ENCODE data around the gene SLC5A10.

- TF ChIP-seq EZH2 (IDR thresholded peaks at IDR 0.05; ENCODE audit: low read depth) (no peak), CTCF (conservative IDR thresholded peaks at IDR 0.05) (no peak)
Observed at GRCh38 chr17:18964550-18964949, 12.6 kb downstream of the SLC5A10 start.
